Endodermal cell (in vitro differentiated cells): ENCODE data around the gene CACNA1H. TPM values are rescaled to one million over a fixed set of nuclear protein-coding genes. Genes with fewer than 3 reads are reported as not detected.

ENCODE experiments used
- DNase-seq: peaks from one replicate; pipeline ENCODE4 v3.0.0-alpha.2; 2017
- H3K27ac ChIP-seq: 2 replicates; pipeline ENCODE4 v1.5.1; 2013; ENCODE audit warnings: mild to moderate bottlenecking, low read depth, low read length, moderate library complexity
- H3K27me3 ChIP-seq: 2 replicates; pipeline ENCODE4 v1.6.1; 2013; ENCODE audit warnings: mild to moderate bottlenecking, low read length, moderate library complexity; ENCODE audit not compliant: insufficient read depth, control insufficient read depth, poor library complexity, severe bottlenecking
- H3K36me3 ChIP-seq: 2 replicates; pipeline ENCODE4 v1.7.0; 2013; ENCODE audit warnings: mild to moderate bottlenecking, low read length, moderate library complexity; ENCODE audit not compliant: control insufficient read depth, insufficient read depth
- H3K4me1 ChIP-seq: one replicate; pipeline ENCODE4 v1.7.0; 2013; ENCODE audit warnings: low read length; ENCODE audit not compliant: control insufficient read depth, insufficient read depth
- H3K4me3 ChIP-seq: 2 replicates; pipeline ENCODE4 v1.5.1; 2013; ENCODE audit warnings: mild to moderate bottlenecking, low read length, moderate library complexity
- H3K9ac ChIP-seq: 2 replicates; pipeline ENCODE4 v1.6.1; 2013; ENCODE audit warnings: mild to moderate bottlenecking, low read length, moderate library complexity; ENCODE audit not compliant: poor library complexity, severe bottlenecking; ENCODE audit errors: extremely low read depth
- H3K9me3 ChIP-seq: 2 replicates; pipeline ENCODE4 v1.6.1; 2013; ENCODE audit warnings: mild to moderate bottlenecking, low read length, moderate library complexity; ENCODE audit not compliant: control insufficient read depth
- H3K27ac Mint-ChIP-seq: 2 replicates; pipeline ENCODE4 v1.8.0; 2020; ENCODE audit warnings: mixed read lengths
- H3K27me3 Mint-ChIP-seq: 2 replicates; pipeline ENCODE4 v1.8.0; 2021; ENCODE audit warnings: mild to moderate bottlenecking, mixed read lengths; ENCODE audit not compliant: insufficient read depth
- H3K36me3 Mint-ChIP-seq: 2 replicates; pipeline ENCODE4 v1.8.0; 2020; ENCODE audit warnings: low read depth, mixed read lengths
- H3K4me1 Mint-ChIP-seq: 2 replicates; pipeline ENCODE4 v1.8.0; 2020; ENCODE audit warnings: mixed read lengths
- H3K4me3 Mint-ChIP-seq: 2 replicates; pipeline ENCODE4 v1.8.0; 2020; ENCODE audit warnings: mild to moderate bottlenecking, moderate library complexity, mixed read lengths
- H3K9me3 Mint-ChIP-seq: 2 replicates; pipeline ENCODE4 v1.8.0; 2020; ENCODE audit warnings: mild to moderate bottlenecking, mixed read lengths
- WGBS, 2 experiments: methylation state at CpG; one replicate each; pipeline versions ENCODE4 v1.1.5 to v1.1.7; 2013; ENCODE audit warnings: missing lambda C conversion rate in 2 of 2, mixed read lengths in 1 of 2; ENCODE audit not compliant: insufficient coverage in 1 of 2, insufficient read length in 1 of 2; 5-methylcytosine and 5-hydroxymethylcytosine counted together
- total RNA-seq, 2 donors: library from RNA; stranded (reverse); fragmentation: NEBNext Ultra II Directional in 1 of 2; extraction: Animal tissue kit (Norgen Biotek cat#: 25700) in 1 of 2; gene quantifications; 2 replicates in 1 of 2; 3 replicates in 1 of 2; pipeline ENCODE4 v1.2.1, GENCODE V29; 2021
- TF ChIP-seq, protein P1 (sequence below): fragments of 200-600 bp; sonication (generic); conservative IDR thresholded peaks from 2 replicates; pipeline ENCODE4 v1.5.0; 2021; ENCODE audit warnings: antibody characterized with exemption, mild to moderate bottlenecking

The CACNA1H gene
- total RNA-seq, 2 donors from 2014 or later: 31.6 to 45.0 TPM

DNA sequence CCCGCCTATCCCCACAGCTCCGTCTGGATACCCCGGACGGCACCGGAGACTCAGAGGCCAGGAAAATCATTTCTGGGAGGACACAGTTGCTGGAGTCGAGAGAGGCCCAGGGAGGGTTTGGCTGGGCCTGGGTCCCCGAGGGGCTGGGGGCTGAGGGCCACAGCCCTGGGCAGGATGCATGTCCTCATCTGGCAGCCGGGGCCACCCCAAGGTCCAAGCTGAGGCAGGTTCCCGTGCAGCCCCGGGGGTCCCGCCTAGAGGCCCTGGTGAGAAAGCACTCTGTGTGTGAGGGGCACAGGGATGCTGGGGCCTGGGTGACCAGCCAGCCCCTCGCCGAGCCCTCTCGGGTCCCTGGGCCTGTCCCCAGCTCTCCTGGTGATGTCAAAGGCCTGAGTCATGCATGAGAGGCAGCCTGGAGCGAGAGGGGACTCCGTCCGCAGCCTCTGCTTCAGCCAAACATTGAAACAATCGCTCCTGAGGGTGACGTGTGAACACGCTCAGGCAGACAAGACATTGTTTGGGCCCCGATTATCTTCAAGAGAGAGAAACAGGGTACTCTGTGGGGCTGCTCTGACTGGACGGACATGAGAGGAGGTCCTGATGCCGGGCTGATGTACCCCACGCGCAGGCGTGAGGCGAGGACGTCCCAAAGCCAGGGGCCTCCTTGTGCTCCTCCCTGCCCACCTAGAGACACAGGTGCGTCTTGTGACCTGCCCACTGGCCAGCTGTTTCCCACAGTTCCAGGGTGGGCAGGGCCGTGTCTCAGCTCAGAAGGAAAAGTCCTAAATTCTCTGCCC lies 31.1 kb upstream of the CACNA1H start:
- TF ChIP-seq, protein P1, sequence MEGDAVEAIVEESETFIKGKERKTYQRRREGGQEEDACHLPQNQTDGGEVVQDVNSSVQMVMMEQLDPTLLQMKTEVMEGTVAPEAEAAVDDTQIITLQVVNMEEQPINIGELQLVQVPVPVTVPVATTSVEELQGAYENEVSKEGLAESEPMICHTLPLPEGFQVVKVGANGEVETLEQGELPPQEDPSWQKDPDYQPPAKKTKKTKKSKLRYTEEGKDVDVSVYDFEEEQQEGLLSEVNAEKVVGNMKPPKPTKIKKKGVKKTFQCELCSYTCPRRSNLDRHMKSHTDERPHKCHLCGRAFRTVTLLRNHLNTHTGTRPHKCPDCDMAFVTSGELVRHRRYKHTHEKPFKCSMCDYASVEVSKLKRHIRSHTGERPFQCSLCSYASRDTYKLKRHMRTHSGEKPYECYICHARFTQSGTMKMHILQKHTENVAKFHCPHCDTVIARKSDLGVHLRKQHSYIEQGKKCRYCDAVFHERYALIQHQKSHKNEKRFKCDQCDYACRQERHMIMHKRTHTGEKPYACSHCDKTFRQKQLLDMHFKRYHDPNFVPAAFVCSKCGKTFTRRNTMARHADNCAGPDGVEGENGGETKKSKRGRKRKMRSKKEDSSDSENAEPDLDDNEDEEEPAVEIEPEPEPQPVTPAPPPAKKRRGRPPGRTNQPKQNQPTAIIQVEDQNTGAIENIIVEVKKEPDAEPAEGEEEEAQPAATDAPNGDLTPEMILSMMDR: no peak
- Mint-ChIP-seq H3K36me3 (no peaks in the 10 kb centered on the region), H3K27ac (no peak overlapping the region), H3K9me3 (no peaks in the 10 kb centered on the region), H3K4me1 (no peaks in the 10 kb centered on the region), H3K27me3 (no peaks in the 10 kb centered on the region), H3K4me3 (no peak overlapping the region)
- no peaks in the 10 kb centered on the region for H3K9me3 ChIP-seq
- no peak for DNase-seq
- no peak overlapping the region for H3K4me3 ChIP-seq
- H3K36me3 ChIP-seq: no peaks in the 10 kb centered on the region
- H3K9ac ChIP-seq: no peak overlapping the region
- H3K27ac ChIP-seq: no peak overlapping the region
- no peaks in the 10 kb centered on the region for H3K27me3 ChIP-seq
- no peaks in the 10 kb centered on the region for H3K4me1 ChIP-seq
- 88 to 90% methylated on average over 25 to 30 of the region's 30 CpGs for WGBS, 2 experiments

DNA sequence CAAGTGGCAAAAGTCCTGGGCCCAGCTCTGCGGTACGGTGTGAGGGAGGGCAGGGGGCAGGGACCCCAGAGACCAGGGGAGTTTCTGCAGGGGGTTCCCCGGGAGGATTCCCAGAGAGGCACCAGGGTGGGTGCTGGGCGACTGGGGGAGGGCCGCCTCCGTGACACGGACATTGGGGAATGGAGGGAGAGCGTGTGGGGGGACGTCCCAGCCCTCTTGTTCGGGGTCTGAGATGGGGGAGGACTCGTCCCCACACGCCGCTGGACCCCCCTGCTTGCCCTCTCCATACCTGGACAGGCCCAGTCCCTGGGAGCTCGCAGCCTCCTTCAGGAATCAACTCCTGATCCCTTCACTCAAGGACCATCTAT lies 30.5 kb upstream of the CACNA1H start:
- Histone ChIP-seq H3K27me3 (no peaks in the 10 kb centered on the region), H3K36me3 (no peaks in the 10 kb centered on the region), H3K9me3 (no peaks in the 10 kb centered on the region), H3K27ac (no peak overlapping the region), H3K9ac (no peak overlapping the region), H3K4me3 (no peak overlapping the region), H3K4me1 (no peaks in the 10 kb centered on the region)
- no peak overlapping the region for H3K27ac Mint-ChIP-seq
- 94 to 98% methylated on average over 10 to 14 of the region's 14 CpGs for WGBS, 2 experiments
- H3K27me3 Mint-ChIP-seq: no peaks in the 10 kb centered on the region
- no peaks in the 10 kb centered on the region for H3K9me3 Mint-ChIP-seq
- no peaks in the 10 kb centered on the region for H3K4me1 Mint-ChIP-seq
- TF ChIP-seq, protein P1: no peak
- DNase-seq: no peak
- no peak overlapping the region for H3K4me3 Mint-ChIP-seq
- H3K36me3 Mint-ChIP-seq: no peaks in the 10 kb centered on the region

DNA sequence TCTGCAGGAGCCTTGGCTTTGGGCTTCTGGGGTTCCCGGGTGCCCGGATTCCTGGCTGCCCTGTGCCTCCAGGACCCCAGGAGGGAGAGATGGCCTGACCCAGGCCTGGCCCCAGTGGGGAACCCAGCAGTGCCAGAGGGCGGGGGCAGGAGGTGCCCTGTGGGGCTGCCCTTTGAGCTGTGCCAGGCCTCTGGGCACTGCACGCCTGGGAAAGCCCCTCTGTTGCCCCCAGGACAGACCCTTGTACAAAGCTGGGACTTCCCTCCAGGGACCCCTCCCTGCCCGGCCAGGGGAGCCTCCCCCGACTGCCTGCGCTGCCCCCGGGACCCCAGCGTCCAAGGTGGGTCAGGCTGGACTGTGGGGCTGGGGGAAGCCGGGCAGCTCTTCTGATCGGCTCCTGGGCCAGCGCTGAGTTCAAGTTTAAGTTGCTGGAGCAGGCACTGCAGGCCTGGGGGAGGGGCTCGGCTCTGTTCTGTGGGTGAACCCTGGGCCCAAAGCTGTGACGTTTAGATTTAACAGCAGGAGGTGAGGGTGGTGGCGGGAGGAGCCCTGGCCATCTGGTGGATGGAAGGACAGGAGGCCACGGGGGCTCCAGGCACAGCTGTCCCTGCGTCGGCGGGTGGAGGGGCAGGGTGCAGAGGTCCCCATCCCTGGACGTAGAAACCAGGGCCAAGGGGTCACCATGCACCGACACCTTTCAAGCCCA lies 29.2 kb upstream of the CACNA1H start:
- no peak for DNase-seq
- Histone ChIP-seq H3K27ac (no peak overlapping the region), H3K27me3 (no peaks in the 10 kb centered on the region), H3K9ac (no peak overlapping the region), H3K4me1 (no peaks in the 10 kb centered on the region), H3K9me3 (no peaks in the 10 kb centered on the region), H3K4me3 (no peak overlapping the region), H3K36me3 (no peaks in the 10 kb centered on the region)
- Mint-ChIP-seq H3K27ac (no peak overlapping the region), H3K27me3 (no peaks in the 10 kb centered on the region), H3K9me3 (no peaks in the 10 kb centered on the region), H3K4me1 (no peaks in the 10 kb centered on the region), H3K4me3 (no peak overlapping the region), H3K36me3 (no peaks in the 10 kb centered on the region)
- TF ChIP-seq, protein P1: no peak
- WGBS, 2 experiments: 87 to 92% methylated on average over 3 to 21 of the region's 21 CpGs
